Measurements from ENCODE around the gene CLK3.
"Not testable (repeated sequence)": the region's sequence is repeated elsewhere in the genome, so short reads cannot be mapped to it uniquely, and the experiment has no call there.

CLK3 gene

DNA sequence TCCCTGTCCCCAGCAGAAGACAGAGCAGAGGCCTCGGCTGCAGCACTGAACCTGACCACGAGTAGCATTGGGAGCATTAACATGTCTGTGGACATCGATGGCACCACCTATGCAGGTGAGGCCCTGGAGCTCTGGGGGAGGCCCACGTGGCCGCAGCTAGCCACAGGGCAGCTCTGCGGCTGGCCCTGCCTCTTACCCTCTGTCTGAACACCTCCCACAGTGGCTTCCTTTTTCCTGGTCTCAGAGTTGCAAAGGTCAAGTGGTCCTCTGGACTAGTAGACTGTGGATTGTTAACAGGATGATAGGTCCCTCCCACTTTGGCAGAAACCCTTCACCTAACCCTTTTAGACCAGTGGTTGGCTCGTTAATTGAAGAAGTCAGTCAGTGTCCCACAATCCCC, 22.5 kb upstream of the CLK3 start:
- TF ChIP-seq GABPA (IDR thresholded peaks at IDR 0.05; ENCODE audit: low read depth) (no peak), POLR2AphosphoS5 (IDR thresholded peaks at IDR 0.05; ENCODE audit: low read depth) (no peak), SPI1 (IDR thresholded peaks at IDR 0.05; ENCODE audit: borderline replicate concordance, low read depth) (no peak)
- TF ChIP-seq, protein P1, sequence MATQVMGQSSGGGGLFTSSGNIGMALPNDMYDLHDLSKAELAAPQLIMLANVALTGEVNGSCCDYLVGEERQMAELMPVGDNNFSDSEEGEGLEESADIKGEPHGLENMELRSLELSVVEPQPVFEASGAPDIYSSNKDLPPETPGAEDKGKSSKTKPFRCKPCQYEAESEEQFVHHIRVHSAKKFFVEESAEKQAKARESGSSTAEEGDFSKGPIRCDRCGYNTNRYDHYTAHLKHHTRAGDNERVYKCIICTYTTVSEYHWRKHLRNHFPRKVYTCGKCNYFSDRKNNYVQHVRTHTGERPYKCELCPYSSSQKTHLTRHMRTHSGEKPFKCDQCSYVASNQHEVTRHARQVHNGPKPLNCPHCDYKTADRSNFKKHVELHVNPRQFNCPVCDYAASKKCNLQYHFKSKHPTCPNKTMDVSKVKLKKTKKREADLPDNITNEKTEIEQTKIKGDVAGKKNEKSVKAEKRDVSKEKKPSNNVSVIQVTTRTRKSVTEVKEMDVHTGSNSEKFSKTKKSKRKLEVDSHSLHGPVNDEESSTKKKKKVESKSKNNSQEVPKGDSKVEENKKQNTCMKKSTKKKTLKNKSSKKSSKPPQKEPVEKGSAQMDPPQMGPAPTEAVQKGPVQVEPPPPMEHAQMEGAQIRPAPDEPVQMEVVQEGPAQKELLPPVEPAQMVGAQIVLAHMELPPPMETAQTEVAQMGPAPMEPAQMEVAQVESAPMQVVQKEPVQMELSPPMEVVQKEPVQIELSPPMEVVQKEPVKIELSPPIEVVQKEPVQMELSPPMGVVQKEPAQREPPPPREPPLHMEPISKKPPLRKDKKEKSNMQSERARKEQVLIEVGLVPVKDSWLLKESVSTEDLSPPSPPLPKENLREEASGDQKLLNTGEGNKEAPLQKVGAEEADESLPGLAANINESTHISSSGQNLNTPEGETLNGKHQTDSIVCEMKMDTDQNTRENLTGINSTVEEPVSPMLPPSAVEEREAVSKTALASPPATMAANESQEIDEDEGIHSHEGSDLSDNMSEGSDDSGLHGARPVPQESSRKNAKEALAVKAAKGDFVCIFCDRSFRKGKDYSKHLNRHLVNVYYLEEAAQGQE (IDR thresholded peaks at IDR 0.05; ENCODE audit: insufficient replicate concordance, low read depth): no peak
- TF ChIP-seq, protein P2, sequence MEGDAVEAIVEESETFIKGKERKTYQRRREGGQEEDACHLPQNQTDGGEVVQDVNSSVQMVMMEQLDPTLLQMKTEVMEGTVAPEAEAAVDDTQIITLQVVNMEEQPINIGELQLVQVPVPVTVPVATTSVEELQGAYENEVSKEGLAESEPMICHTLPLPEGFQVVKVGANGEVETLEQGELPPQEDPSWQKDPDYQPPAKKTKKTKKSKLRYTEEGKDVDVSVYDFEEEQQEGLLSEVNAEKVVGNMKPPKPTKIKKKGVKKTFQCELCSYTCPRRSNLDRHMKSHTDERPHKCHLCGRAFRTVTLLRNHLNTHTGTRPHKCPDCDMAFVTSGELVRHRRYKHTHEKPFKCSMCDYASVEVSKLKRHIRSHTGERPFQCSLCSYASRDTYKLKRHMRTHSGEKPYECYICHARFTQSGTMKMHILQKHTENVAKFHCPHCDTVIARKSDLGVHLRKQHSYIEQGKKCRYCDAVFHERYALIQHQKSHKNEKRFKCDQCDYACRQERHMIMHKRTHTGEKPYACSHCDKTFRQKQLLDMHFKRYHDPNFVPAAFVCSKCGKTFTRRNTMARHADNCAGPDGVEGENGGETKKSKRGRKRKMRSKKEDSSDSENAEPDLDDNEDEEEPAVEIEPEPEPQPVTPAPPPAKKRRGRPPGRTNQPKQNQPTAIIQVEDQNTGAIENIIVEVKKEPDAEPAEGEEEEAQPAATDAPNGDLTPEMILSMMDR (IDR thresholded peaks at IDR 0.05; ENCODE audit: insufficient read depth, low read length): no peak
- Histone ChIP-seq H3K27me3 (ENCODE audit: insufficient read depth, poor library complexity, severe bottlenecking) (no peaks in the 10 kb centered on the region), H3K27ac (replicated peaks) (no peak overlapping the region), H3K4me3 (replicated peaks; ENCODE audit: insufficient read depth, low read length) (no peak overlapping the region)
- DNase-seq (ENCODE audit: low read depth in 1 of 2, low spot score in 1 of 2): no peak

DNA sequence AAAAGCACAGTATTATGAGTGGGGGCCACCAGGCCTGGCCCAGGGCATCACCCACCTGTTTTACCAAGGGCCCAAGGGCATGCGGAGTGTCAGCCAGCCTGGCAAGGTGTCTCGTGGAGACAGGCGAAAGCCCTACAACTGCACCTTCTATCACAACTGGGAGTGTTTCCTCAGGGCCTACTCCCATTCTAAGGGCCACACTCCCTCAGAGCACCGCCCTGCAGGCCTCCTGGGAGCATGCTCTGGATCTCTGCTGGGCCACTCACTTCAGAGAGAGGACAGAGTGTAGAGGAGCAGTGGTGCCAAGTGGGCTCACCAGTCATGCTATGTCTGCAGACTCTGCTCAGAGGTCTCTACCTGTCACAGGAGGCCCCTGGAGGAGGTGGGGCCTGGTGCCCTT, 21.2 kb upstream of the CLK3 start:
- TF ChIP-seq, protein P2 (IDR thresholded peaks at IDR 0.05; ENCODE audit: insufficient read depth, low read length): no peak
- no peak for TF ChIP-seq POLR2AphosphoS5 (IDR thresholded peaks at IDR 0.05; ENCODE audit: low read depth)
- TF ChIP-seq, protein P1 (IDR thresholded peaks at IDR 0.05; ENCODE audit: insufficient replicate concordance, low read depth): no peak
- TF ChIP-seq SPI1 (IDR thresholded peaks at IDR 0.05; ENCODE audit: borderline replicate concordance, low read depth): no peak
- TF ChIP-seq GABPA (IDR thresholded peaks at IDR 0.05; ENCODE audit: low read depth): no peak
- Histone ChIP-seq H3K27me3 (ENCODE audit: insufficient read depth, poor library complexity, severe bottlenecking) (no peaks in the 10 kb centered on the region), H3K27ac (replicated peaks) (no peak overlapping the region), H3K4me3 (replicated peaks; ENCODE audit: insufficient read depth, low read length) (no peak overlapping the region)
- no peak for DNase-seq (ENCODE audit: low read depth in 1 of 2, low spot score in 1 of 2)

DNA sequence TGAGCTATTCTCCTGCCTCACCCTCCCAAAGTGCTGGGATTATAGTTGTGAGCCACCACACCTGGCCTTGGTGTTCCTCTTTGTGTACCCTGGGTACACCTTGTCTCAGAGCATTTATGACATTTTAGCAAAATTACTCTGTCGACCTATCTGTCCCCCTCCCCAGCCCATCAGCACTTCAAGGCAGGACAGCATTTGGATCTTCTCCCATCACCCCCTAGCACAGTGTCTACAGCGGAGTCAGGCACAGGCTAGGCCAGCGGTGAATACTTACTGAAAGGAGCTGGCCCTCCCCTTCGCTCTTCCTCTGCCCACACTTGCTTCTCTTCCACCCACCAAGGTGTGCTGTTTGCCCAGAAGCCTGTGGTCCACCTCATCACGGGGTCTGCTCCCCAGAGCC, 20.4 kb upstream of the CLK3 start:
- Histone ChIP-seq H3K27me3 (ENCODE audit: insufficient read depth, poor library complexity, severe bottlenecking) (no peaks in the 10 kb centered on the region), H3K4me3 (replicated peaks; ENCODE audit: insufficient read depth, low read length) (no peak overlapping the region), H3K27ac (replicated peaks) (no peak overlapping the region)
- TF ChIP-seq, protein P2 (IDR thresholded peaks at IDR 0.05; ENCODE audit: insufficient read depth, low read length): no peak
- TF ChIP-seq POLR2AphosphoS5 (IDR thresholded peaks at IDR 0.05; ENCODE audit: low read depth) (no peak), GABPA (IDR thresholded peaks at IDR 0.05; ENCODE audit: low read depth) (no peak), SPI1 (IDR thresholded peaks at IDR 0.05; ENCODE audit: borderline replicate concordance, low read depth) (no peak)
- TF ChIP-seq, protein P1 (IDR thresholded peaks at IDR 0.05; ENCODE audit: insufficient replicate concordance, low read depth): no peak
- no peak for DNase-seq (ENCODE audit: low read depth in 1 of 2, low spot score in 1 of 2)

DNA sequence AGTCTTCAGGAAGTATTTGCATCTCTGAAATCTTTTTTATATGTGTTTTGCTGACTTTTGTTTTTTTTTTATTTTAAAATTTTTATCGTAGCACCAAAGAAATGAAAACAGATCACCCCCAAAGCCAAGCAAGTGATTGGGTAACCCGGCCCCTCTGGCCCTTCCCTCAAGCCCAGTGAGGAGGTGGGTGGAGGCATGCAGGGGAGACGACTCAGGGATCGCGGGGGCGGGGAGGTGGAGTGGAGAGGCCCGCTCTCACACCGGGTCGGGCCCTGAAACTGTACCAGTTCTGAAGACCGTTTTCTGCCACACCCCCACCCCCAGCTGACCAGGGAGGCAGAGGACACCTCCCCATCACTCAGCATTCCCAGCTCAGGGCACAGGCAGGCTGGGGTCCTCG, 18.9 kb upstream of the CLK3 start:
- H3K4me3 ChIP-seq (replicated peaks; ENCODE audit: insufficient read depth, low read length); H3K27me3 ChIP-seq (ENCODE audit: insufficient read depth, poor library complexity, severe bottlenecking); H3K27ac ChIP-seq (replicated peaks); DNase-seq (ENCODE audit: low read depth in 1 of 2, low spot score in 1 of 2): not testable (repeated sequence)

DNA sequence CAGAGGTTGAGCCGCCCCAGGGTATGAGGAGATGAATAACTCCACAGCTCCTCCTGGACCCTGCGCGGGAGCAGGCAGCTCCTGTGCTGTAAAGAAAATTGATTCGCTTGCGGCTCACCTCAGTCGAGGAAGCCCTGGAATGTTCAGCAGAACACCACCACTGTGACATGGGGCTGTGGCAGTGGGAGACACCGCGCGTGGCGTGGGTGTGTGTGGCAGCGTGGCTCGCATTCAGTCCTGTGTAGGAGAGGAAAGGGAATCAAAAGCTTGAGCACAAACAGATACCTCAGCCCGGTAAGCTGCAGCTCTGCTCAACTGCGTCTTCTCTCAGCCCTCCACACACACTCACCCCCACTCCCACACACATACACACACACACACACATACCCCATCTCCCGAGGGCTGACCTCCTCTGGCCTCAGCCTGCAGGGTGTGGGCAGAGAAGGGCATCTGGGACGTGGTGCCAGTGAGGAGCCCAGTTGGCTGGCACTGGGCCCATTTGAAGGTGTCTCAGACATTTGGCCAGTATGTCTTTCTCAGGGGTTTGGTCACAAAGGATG, 18.4 kb upstream of the CLK3 start:
- H3K27ac ChIP-seq (replicated peaks); H3K4me3 ChIP-seq (replicated peaks; ENCODE audit: insufficient read depth, low read length); H3K27me3 ChIP-seq (ENCODE audit: insufficient read depth, poor library complexity, severe bottlenecking); DNase-seq (ENCODE audit: low read depth in 1 of 2, low spot score in 1 of 2): not testable (repeated sequence)

Measured in HL-60 (cell line).